WTC11 (cell line): ENCODE measurements around the gene ASB11. TPM values are rescaled to one million over a fixed set of nuclear protein-coding genes. Genes with fewer than 3 reads are reported as not detected.

Experiments used
- ATAC-seq: fragments of 200-7000 bp; cut with Tn5 transposase; 2 replicates; pipeline ENCODE4 v1.10.0; 2021; ENCODE audit warnings: mild to moderate bottlenecking, moderate library complexity
- CTCF ChIA-PET: fragments of 300-600 bp; sonication (Branson Sonifier 250); formaldehyde crosslinking; loops from one replicate; lab custom pipeline; 2021; ENCODE audit warnings: antibody characterized with exemption; lab: Charles Lee
- POLR2A ChIA-PET: fragments of 350-600 bp; sonication (Branson Sonifier 250); formaldehyde crosslinking; loops from one replicate; lab custom pipeline; 2021; ENCODE audit warnings: antibody characterized with exemption; lab: Charles Lee
- DNase-seq: peaks from one replicate; pipeline ENCODE4 v3.0.0; 2021; ENCODE audit warnings: low spot score
- H3K27ac Mint-ChIP-seq: 2 replicates; pipeline ENCODE4 v1.8.0; 2021; ENCODE audit warnings: mixed read lengths
- H3K27me3 Mint-ChIP-seq: 2 replicates; pipeline ENCODE4 v1.8.0; 2021; ENCODE audit warnings: low read depth, mild to moderate bottlenecking, moderate library complexity, mixed read lengths
- H3K36me3 Mint-ChIP-seq: 2 replicates; pipeline ENCODE4 v1.8.0; 2021; ENCODE audit warnings: mixed read lengths
- H3K4me1 Mint-ChIP-seq: 2 replicates; pipeline ENCODE4 v1.8.0; 2022; ENCODE audit warnings: mixed read lengths
- H3K4me3 Mint-ChIP-seq: 2 replicates; pipeline ENCODE4 v1.8.0; 2021; ENCODE audit warnings: mild to moderate bottlenecking, moderate library complexity, mixed read lengths
- H3K9me3 Mint-ChIP-seq: 2 replicates; pipeline ENCODE4 v1.8.0; 2021; ENCODE audit warnings: mixed read lengths
- ATF1 ChIP-seq: sonication (generic); formaldehyde crosslinking; IDR thresholded peaks from 2 replicates; pipeline ENCODE4 v1.8.1; 2023; ENCODE audit warnings: mild to moderate bottlenecking, moderate library complexity, missing genetic modification reagents
- TP53 ChIP-seq: sonication (generic); formaldehyde crosslinking; IDR thresholded peaks from 2 replicates; pipeline ENCODE4 v1.8.1; 2023; ENCODE audit warnings: mild to moderate bottlenecking, missing genetic modification reagents
- ZNF138 ChIP-seq: sonication (generic); formaldehyde crosslinking; conservative IDR thresholded peaks from 2 replicates; pipeline ENCODE4 v1.8.1; 2022; ENCODE audit warnings: mild to moderate bottlenecking, moderate library complexity, missing genetic modification reagents
- ZNF317 ChIP-seq: sonication (generic); formaldehyde crosslinking; IDR thresholded peaks from 2 replicates; pipeline ENCODE4 v1.8.1; 2023; ENCODE audit warnings: low read depth, mild to moderate bottlenecking, moderate library complexity, missing genetic modification reagents, borderline replicate concordance
- ZNF396 ChIP-seq: fragments of 250-450 bp; sonication (Bioruptor Pico); IDR thresholded peaks from 2 replicates; pipeline ENCODE4 v1.8.0; 2021; ENCODE audit warnings: mild to moderate bottlenecking, moderate library complexity, borderline replicate concordance
- total RNA-seq: library from RNA; stranded (reverse); gene quantifications from 3 replicates; pipeline ENCODE4 v1.2.3, GENCODE V29; 2021
- TF ChIP-seq, protein P1 (sequence below): fragments of 250-450 bp; sonication (Bioruptor Pico); IDR thresholded peaks from 2 replicates; pipeline ENCODE4 v1.9.0; 2021; ENCODE audit warnings: mild to moderate bottlenecking, borderline replicate concordance
- TF ChIP-seq, protein P2 (sequence below): fragments of 250-450 bp; sonication (Bioruptor Pico); IDR thresholded peaks from 2 replicates; pipeline ENCODE4 v1.8.0; 2021; ENCODE audit warnings: mild to moderate bottlenecking
- TF ChIP-seq, protein P3 (sequence below): sonication (generic); formaldehyde crosslinking; IDR thresholded peaks from 2 replicates; pipeline ENCODE4 v1.8.1; 2022; ENCODE audit warnings: low read depth, missing genetic modification reagents, borderline replicate concordance
- TF ChIP-seq, protein P4 (sequence below): sonication (generic); formaldehyde crosslinking; IDR thresholded peaks from 2 replicates; pipeline ENCODE4 v1.8.1; 2023; ENCODE audit warnings: mild to moderate bottlenecking, missing genetic modification reagents, moderate library complexity
- TF ChIP-seq, protein P5 (sequence below): sonication (generic); formaldehyde crosslinking; IDR thresholded peaks from 2 replicates; pipeline ENCODE4 v1.8.0; 2022; ENCODE audit warnings: mild to moderate bottlenecking, missing genetic modification reagents
- TF ChIP-seq, protein P6 (sequence below): sonication (generic); formaldehyde crosslinking; IDR thresholded peaks from 2 replicates; pipeline ENCODE4 v1.8.1; 2022; ENCODE audit warnings: missing genetic modification reagents, borderline replicate concordance
- TF ChIP-seq, protein P7 (sequence below): sonication (generic); formaldehyde crosslinking; IDR thresholded peaks from 2 replicates; pipeline ENCODE4 v1.8.1; 2022; ENCODE audit warnings: mild to moderate bottlenecking, missing genetic modification reagents, moderate library complexity, borderline replicate concordance
- TF ChIP-seq, protein P8 (sequence below): fragments of 250-450 bp; sonication (Bioruptor Pico); conservative IDR thresholded peaks from 2 replicates; pipeline ENCODE4 v1.9.0; 2021; ENCODE audit warnings: mild to moderate bottlenecking
- TF ChIP-seq, protein P9 (sequence below): fragments of 250-450 bp; sonication (Bioruptor Pico); IDR thresholded peaks from 2 replicates; pipeline ENCODE4 v1.9.0; 2021; ENCODE audit warnings: mild to moderate bottlenecking
- TF ChIP-seq, protein P10 (sequence below): sonication (generic); formaldehyde crosslinking; conservative IDR thresholded peaks from 2 replicates; pipeline ENCODE4 v1.8.1; 2023; ENCODE audit warnings: mild to moderate bottlenecking, low read depth, missing genetic modification reagents, moderate library complexity

Gene ASB11
- total RNA-seq, 1 experiment from 2014 or later, result not detected

DNA sequence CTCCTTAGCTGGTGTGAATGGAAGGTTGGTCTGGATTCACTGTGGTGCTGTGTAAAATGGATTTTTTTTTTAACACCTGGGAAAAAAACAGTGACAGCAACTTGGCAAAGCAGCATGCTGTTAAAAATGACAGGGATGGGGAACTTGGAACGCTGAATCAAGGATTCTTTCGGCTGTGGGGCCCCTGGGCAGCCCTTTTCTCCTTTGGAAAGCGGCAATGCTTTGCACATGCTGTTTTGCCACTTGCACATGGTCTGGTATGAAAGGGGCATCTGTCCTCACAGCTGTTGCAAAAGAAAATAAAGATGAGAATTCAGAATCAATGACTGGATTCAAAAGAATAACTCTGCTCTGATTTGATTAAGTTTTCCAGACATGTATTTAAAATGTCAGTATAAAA is 30.5 kb upstream of the ASB11 start:
- ChIA-PET POLR2A (interaction anchor here (0.7 kb wide), 1 partner anchor 85 kb away, joined by 3 read pairs; no protein-coding TSS in a partner anchor), CTCF (interaction anchor here (1.4 kb wide), 1 partner anchor 120 kb away, joined by 3 read pairs; no protein-coding TSS in a partner anchor)
- H3K9me3 Mint-ChIP-seq, result no peaks in the 10 kb centered on the region
- no peak overlapping the region for H3K4me3 Mint-ChIP-seq
- peaks cover 30% of the 10 kb centered on the region for H3K27me3 Mint-ChIP-seq
- peaks cover 13% of the 10 kb centered on the region for H3K4me1 Mint-ChIP-seq
- no peak overlapping the region for H3K27ac Mint-ChIP-seq
- no peak for DNase-seq
- ATAC-seq, result no peak
- no peaks in the 10 kb centered on the region for H3K36me3 Mint-ChIP-seq
- TF ChIP-seq, protein P1, sequence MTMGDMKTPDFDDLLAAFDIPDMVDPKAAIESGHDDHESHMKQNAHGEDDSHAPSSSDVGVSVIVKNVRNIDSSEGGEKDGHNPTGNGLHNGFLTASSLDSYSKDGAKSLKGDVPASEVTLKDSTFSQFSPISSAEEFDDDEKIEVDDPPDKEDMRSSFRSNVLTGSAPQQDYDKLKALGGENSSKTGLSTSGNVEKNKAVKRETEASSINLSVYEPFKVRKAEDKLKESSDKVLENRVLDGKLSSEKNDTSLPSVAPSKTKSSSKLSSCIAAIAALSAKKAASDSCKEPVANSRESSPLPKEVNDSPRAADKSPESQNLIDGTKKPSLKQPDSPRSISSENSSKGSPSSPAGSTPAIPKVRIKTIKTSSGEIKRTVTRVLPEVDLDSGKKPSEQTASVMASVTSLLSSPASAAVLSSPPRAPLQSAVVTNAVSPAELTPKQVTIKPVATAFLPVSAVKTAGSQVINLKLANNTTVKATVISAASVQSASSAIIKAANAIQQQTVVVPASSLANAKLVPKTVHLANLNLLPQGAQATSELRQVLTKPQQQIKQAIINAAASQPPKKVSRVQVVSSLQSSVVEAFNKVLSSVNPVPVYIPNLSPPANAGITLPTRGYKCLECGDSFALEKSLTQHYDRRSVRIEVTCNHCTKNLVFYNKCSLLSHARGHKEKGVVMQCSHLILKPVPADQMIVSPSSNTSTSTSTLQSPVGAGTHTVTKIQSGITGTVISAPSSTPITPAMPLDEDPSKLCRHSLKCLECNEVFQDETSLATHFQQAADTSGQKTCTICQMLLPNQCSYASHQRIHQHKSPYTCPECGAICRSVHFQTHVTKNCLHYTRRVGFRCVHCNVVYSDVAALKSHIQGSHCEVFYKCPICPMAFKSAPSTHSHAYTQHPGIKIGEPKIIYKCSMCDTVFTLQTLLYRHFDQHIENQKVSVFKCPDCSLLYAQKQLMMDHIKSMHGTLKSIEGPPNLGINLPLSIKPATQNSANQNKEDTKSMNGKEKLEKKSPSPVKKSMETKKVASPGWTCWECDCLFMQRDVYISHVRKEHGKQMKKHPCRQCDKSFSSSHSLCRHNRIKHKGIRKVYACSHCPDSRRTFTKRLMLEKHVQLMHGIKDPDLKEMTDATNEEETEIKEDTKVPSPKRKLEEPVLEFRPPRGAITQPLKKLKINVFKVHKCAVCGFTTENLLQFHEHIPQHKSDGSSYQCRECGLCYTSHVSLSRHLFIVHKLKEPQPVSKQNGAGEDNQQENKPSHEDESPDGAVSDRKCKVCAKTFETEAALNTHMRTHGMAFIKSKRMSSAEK, result no peak
- TF ChIP-seq, protein P2, sequence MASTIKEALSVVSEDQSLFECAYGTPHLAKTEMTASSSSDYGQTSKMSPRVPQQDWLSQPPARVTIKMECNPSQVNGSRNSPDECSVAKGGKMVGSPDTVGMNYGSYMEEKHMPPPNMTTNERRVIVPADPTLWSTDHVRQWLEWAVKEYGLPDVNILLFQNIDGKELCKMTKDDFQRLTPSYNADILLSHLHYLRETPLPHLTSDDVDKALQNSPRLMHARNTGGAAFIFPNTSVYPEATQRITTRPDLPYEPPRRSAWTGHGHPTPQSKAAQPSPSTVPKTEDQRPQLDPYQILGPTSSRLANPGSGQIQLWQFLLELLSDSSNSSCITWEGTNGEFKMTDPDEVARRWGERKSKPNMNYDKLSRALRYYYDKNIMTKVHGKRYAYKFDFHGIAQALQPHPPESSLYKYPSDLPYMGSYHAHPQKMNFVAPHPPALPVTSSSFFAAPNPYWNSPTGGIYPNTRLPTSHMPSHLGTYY (CRISPR knock-in tag), result no peak
- TF ChIP-seq, protein P3, sequence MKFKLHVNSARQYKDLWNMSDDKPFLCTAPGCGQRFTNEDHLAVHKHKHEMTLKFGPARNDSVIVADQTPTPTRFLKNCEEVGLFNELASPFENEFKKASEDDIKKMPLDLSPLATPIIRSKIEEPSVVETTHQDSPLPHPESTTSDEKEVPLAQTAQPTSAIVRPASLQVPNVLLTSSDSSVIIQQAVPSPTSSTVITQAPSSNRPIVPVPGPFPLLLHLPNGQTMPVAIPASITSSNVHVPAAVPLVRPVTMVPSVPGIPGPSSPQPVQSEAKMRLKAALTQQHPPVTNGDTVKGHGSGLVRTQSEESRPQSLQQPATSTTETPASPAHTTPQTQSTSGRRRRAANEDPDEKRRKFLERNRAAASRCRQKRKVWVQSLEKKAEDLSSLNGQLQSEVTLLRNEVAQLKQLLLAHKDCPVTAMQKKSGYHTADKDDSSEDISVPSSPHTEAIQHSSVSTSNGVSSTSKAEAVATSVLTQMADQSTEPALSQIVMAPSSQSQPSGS (CRISPR knock-in tag), result no peak
- TF ChIP-seq ATF1 (CRISPR knock-in tag) (no peak), TP53 (no peak), ZNF138 (no peak), ZNF317 (CRISPR knock-in tag) (no peak), ZNF396 (CRISPR knock-in tag) (no peak)
- TF ChIP-seq, protein P4, sequence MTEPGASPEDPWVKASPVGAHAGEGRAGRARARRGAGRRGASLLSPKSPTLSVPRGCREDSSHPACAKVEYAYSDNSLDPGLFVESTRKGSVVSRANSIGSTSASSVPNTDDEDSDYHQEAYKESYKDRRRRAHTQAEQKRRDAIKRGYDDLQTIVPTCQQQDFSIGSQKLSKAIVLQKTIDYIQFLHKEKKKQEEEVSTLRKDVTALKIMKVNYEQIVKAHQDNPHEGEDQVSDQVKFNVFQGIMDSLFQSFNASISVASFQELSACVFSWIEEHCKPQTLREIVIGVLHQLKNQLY (CRISPR knock-in tag), result no peak
- TF ChIP-seq, protein P5, sequence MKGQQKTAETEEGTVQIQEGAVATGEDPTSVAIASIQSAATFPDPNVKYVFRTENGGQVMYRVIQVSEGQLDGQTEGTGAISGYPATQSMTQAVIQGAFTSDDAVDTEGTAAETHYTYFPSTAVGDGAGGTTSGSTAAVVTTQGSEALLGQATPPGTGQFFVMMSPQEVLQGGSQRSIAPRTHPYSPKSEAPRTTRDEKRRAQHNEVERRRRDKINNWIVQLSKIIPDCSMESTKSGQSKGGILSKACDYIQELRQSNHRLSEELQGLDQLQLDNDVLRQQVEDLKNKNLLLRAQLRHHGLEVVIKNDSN, result no peak
- TF ChIP-seq, protein P6, sequence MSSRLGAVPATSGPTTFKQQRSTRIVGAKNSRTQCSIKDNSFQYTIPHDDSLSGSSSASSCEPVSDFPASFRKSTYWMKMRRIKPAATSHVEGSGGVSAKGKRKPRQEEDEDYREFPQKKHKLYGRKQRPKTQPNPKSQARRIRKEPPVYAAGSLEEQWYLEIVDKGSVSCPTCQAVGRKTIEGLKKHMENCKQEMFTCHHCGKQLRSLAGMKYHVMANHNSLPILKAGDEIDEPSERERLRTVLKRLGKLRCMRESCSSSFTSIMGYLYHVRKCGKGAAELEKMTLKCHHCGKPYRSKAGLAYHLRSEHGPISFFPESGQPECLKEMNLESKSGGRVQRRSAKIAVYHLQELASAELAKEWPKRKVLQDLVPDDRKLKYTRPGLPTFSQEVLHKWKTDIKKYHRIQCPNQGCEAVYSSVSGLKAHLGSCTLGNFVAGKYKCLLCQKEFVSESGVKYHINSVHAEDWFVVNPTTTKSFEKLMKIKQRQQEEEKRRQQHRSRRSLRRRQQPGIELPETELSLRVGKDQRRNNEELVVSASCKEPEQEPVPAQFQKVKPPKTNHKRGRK (CRISPR knock-in tag), result no peak
- TF ChIP-seq, protein P7, sequence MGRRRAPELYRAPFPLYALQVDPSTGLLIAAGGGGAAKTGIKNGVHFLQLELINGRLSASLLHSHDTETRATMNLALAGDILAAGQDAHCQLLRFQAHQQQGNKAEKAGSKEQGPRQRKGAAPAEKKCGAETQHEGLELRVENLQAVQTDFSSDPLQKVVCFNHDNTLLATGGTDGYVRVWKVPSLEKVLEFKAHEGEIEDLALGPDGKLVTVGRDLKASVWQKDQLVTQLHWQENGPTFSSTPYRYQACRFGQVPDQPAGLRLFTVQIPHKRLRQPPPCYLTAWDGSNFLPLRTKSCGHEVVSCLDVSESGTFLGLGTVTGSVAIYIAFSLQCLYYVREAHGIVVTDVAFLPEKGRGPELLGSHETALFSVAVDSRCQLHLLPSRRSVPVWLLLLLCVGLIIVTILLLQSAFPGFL, result no peak
- TF ChIP-seq, protein P8, sequence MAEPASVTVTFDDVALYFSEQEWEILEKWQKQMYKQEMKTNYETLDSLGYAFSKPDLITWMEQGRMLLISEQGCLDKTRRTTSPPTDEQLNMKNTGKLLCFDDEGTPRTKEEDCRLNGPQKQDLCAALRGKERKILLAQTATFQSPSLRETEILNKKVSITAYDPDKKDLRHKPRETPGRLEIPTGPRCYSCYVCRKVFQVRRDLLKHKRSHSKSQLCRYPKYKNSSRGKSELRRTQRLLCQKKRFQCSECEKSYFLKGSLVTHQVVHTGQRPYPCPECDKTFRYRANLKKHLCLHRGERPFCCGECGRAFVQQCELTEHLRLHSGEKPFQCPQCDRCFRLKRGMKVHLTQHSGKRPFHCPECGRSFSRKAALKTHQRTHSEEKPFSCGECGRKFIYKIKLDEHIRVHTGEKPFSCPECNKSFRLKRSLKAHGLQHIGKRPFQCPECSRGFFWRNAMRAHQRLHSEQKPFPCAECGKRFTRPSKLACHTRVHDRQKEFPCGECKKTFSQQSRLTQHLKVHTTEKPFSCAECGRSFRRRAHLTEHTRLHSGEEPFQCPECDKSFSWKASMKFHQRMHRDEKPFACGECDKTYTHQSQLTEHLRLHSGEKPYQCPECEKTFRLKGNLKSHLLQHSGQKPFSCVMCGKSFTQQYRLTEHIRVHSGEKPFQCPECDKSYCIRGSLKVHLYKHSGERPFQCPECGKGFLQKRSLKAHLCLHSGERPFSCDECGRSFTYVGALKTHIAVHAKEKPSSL (CRISPR knock-in tag), result no peak
- TF ChIP-seq, protein P9, sequence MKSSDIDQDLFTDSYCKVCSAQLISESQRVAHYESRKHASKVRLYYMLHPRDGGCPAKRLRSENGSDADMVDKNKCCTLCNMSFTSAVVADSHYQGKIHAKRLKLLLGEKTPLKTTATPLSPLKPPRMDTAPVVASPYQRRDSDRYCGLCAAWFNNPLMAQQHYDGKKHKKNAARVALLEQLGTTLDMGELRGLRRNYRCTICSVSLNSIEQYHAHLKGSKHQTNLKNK, result no peak
- TF ChIP-seq, protein P10, sequence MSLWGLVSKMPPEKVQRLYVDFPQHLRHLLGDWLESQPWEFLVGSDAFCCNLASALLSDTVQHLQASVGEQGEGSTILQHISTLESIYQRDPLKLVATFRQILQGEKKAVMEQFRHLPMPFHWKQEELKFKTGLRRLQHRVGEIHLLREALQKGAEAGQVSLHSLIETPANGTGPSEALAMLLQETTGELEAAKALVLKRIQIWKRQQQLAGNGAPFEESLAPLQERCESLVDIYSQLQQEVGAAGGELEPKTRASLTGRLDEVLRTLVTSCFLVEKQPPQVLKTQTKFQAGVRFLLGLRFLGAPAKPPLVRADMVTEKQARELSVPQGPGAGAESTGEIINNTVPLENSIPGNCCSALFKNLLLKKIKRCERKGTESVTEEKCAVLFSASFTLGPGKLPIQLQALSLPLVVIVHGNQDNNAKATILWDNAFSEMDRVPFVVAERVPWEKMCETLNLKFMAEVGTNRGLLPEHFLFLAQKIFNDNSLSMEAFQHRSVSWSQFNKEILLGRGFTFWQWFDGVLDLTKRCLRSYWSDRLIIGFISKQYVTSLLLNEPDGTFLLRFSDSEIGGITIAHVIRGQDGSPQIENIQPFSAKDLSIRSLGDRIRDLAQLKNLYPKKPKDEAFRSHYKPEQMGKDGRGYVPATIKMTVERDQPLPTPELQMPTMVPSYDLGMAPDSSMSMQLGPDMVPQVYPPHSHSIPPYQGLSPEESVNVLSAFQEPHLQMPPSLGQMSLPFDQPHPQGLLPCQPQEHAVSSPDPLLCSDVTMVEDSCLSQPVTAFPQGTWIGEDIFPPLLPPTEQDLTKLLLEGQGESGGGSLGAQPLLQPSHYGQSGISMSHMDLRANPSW (CRISPR knock-in tag), result no peak
